H9 (cell line): Measurements from ENCODE around the gene OSBPL10. TPM values are rescaled to one million over a fixed set of nuclear protein-coding genes. Genes with fewer than 3 reads are reported as not detected.
A peak's percentile ranks its signal among the peaks of the same experiment; 100 is the strongest.

Experiments
- DNase-seq: peaks from one replicate; pipeline ENCODE4 v3.0.0-alpha.2; 2017
- H2AFZ ChIP-seq: one replicate; pipeline ENCODE4 v1.6.1; 2013; ENCODE audit warnings: mild to moderate bottlenecking, low read length, control low read depth, moderate library complexity
- H2AK5ac ChIP-seq: 2 replicates; pipeline ENCODE4 v1.6.1; 2013; ENCODE audit warnings: low read length, control low read depth, mixed read lengths; ENCODE audit not compliant: insufficient read length
- H2BK120ac ChIP-seq: one replicate; pipeline ENCODE4 v1.6.1; 2013; ENCODE audit warnings: low read depth, mild to moderate bottlenecking, low read length, control low read depth, inconsistent platforms; ENCODE audit not compliant: poor library complexity, severe bottlenecking
- H2BK12ac ChIP-seq: 2 replicates; pipeline ENCODE4 v1.6.1; 2013; ENCODE audit warnings: low read length, control low read depth, mixed read lengths, low read depth; ENCODE audit not compliant: insufficient read length
- H2BK15ac ChIP-seq: 2 replicates; pipeline ENCODE4 v1.6.1; 2013; ENCODE audit warnings: low read depth, low read length, control low read depth
- H2BK20ac ChIP-seq: one replicate; pipeline ENCODE4 v1.6.1; 2013; ENCODE audit warnings: low read depth, mild to moderate bottlenecking, low read length, control low read depth, inconsistent platforms; ENCODE audit not compliant: poor library complexity, severe bottlenecking
- H2BK5ac ChIP-seq: 2 replicates; pipeline ENCODE4 v1.6.1; 2013; ENCODE audit warnings: low read length, control low read depth, mixed read lengths; ENCODE audit not compliant: insufficient read length
- H3K14ac ChIP-seq: 2 replicates; pipeline ENCODE4 v1.6.1; 2013; ENCODE audit warnings: low read length, control low read depth; ENCODE audit not compliant: insufficient read depth
- H3K18ac ChIP-seq: 2 replicates; pipeline ENCODE4 v1.6.1; 2013; ENCODE audit warnings: low read depth, mild to moderate bottlenecking, mixed read lengths, low read length, control low read depth; ENCODE audit not compliant: insufficient read length
- H3K23ac ChIP-seq: 2 replicates; pipeline ENCODE4 v1.6.1; 2013; ENCODE audit warnings: low read length, control low read depth, mixed read lengths, low read depth; ENCODE audit not compliant: insufficient read length
- H3K23me2 ChIP-seq: 2 replicates; pipeline ENCODE4 v1.6.1; 2013; ENCODE audit warnings: low read depth, mild to moderate bottlenecking, mixed read lengths, low read length, control low read depth; ENCODE audit not compliant: insufficient read length, poor library complexity, severe bottlenecking
- H3K27ac ChIP-seq: 2 replicates; pipeline ENCODE4 v1.5.1; 2013; ENCODE audit warnings: low read length, control low read depth, mixed read lengths, low read depth; ENCODE audit not compliant: insufficient read length
- H3K27me3 ChIP-seq: 2 replicates; pipeline ENCODE4 v1.6.1; 2013; ENCODE audit warnings: low read length, control low read depth, inconsistent platforms; ENCODE audit not compliant: insufficient read depth
- H3K4ac ChIP-seq: 2 replicates; pipeline ENCODE4 v1.6.1; 2013; ENCODE audit warnings: low read depth, mild to moderate bottlenecking, control low read depth, inconsistent platforms, low read length, moderate library complexity
- H3K4me1 ChIP-seq: 2 replicates; pipeline ENCODE4 v1.6.1; 2013; ENCODE audit warnings: low read length, control low read depth, inconsistent platforms; ENCODE audit not compliant: insufficient read depth
- H3K4me2 ChIP-seq: 2 replicates; pipeline ENCODE4 v1.6.1; 2013; ENCODE audit warnings: low read length, control low read depth, mixed read lengths; ENCODE audit not compliant: insufficient read length, insufficient read depth
- H3K56ac ChIP-seq: 2 replicates; pipeline ENCODE4 v1.6.1; 2013; ENCODE audit warnings: low read depth, mild to moderate bottlenecking, mixed read lengths, low read length, control low read depth; ENCODE audit not compliant: insufficient read length
- H3K79me1 ChIP-seq: 2 replicates; pipeline ENCODE4 v1.6.1; 2013; ENCODE audit warnings: low read depth, mild to moderate bottlenecking, moderate library complexity, low read length, control low read depth, inconsistent platforms; ENCODE audit not compliant: insufficient read depth, poor library complexity, severe bottlenecking
- H3K79me2 ChIP-seq: 2 replicates; pipeline ENCODE4 v1.6.1; 2013; ENCODE audit warnings: low read length, control low read depth, inconsistent platforms; ENCODE audit not compliant: insufficient read depth
- H3K9ac ChIP-seq: 2 replicates; pipeline ENCODE4 v1.6.1; 2013; ENCODE audit warnings: low read length, control low read depth, mixed read lengths; ENCODE audit not compliant: insufficient read length; ENCODE audit errors: extremely low read depth
- H3K9me3 ChIP-seq: one replicate; pipeline ENCODE4 v1.6.1; 2013; ENCODE audit warnings: low read depth, low read length, inconsistent platforms; ENCODE audit not compliant: control insufficient read depth
- H3T11ph ChIP-seq: one replicate; pipeline ENCODE4 v1.6.1; 2013; ENCODE audit warnings: mild to moderate bottlenecking, low read length, control low read depth, inconsistent platforms
- H4K20me1 ChIP-seq: one replicate; pipeline ENCODE4 v1.6.1; 2013; ENCODE audit not compliant: control insufficient read depth, insufficient read length, insufficient read depth
- H4K5ac ChIP-seq: 2 replicates; pipeline ENCODE4 v1.6.1; 2013; ENCODE audit warnings: low read depth, mild to moderate bottlenecking, mixed read lengths, low read length, control low read depth; ENCODE audit not compliant: insufficient read length
- H4K8ac ChIP-seq: replicated peaks from 2 replicates; pipeline ENCODE4 v1.6.1; 2013; ENCODE audit warnings: low read length, control low read depth, mixed read lengths, low read depth; ENCODE audit not compliant: insufficient read length
- H4K91ac ChIP-seq: 2 replicates; pipeline ENCODE4 v1.6.1; 2013; ENCODE audit warnings: low read depth, mild to moderate bottlenecking, moderate library complexity, mixed read lengths, low read length, control low read depth; ENCODE audit not compliant: insufficient read length
- H3K27ac Mint-ChIP-seq, 3 experiments: 2 replicates in 2 of 3; 3 replicates in 1 of 3; pipeline ENCODE4 v1.8.0; 2020 to 2021; ENCODE audit warnings: mixed read lengths in 3 of 3, mild to moderate bottlenecking in 1 of 3, moderate library complexity in 1 of 3
- H3K27me3 Mint-ChIP-seq: 2 replicates; pipeline ENCODE4 v1.8.0; 2021; ENCODE audit warnings: low read depth, mild to moderate bottlenecking, moderate library complexity, mixed read lengths
- H3K36me3 Mint-ChIP-seq, 3 experiments: 2 replicates in 2 of 3; 3 replicates in 1 of 3; pipeline ENCODE4 v1.8.0; 2020 to 2021; ENCODE audit warnings: low read depth in 3 of 3, mixed read lengths in 3 of 3; ENCODE audit not compliant: insufficient read depth in 1 of 3
- H3K4me1 Mint-ChIP-seq, 2 experiments: 2 replicates each; pipeline ENCODE4 v1.8.0; 2020; ENCODE audit warnings: mixed read lengths in 2 of 2
- H3K4me3 Mint-ChIP-seq, 2 experiments: 2 replicates in 1 of 2; 3 replicates in 1 of 2; pipeline ENCODE4 v1.8.0; 2020 to 2021; ENCODE audit warnings: mild to moderate bottlenecking in 2 of 2, mixed read lengths in 2 of 2, moderate library complexity in 1 of 2
- H3K9me3 Mint-ChIP-seq, 2 experiments: 2 replicates in 1 of 2; 3 replicates in 1 of 2; pipeline ENCODE4 v1.8.0; 2020; ENCODE audit warnings: mild to moderate bottlenecking in 2 of 2, mixed read lengths in 2 of 2, moderate library complexity in 1 of 2
- CTCF ChIP-seq: fragments of 200-600 bp; sonication (generic); conservative IDR thresholded peaks from 3 replicates; pipeline ENCODE4 v1.8.0; 2021; ENCODE audit warnings: antibody characterized with exemption, mild to moderate bottlenecking
- WGBS: extraction: QIAGEN DNeasy Blood & Tissue Kit; methylation state at CpG from one replicate; pipeline ENCODE4 v1.1.7; 2013; ENCODE audit warnings: missing lambda C conversion rate, low lambda C conversion rate, mixed read lengths; ENCODE audit not compliant: insufficient read length; ENCODE audit errors: extremely low coverage; 5-methylcytosine and 5-hydroxymethylcytosine counted together
- total RNA-seq: library from RNA; stranded (reverse); gene quantifications from 2 replicates; pipeline ENCODE4 v1.2.1, GENCODE V29; 2021

The OSBPL10 gene
- total RNA-seq, 1 experiment from 2014 or later = 42.7 TPM

- Histone ChIP-seq H3K14ac (no peak overlapping the region), H4K91ac (no peak overlapping the region), H3K4me1 (no peaks in the 10 kb centered on the region; the same call in 1 of the 2 replicates), H4K20me1 (no peaks in the 10 kb centered on the region), H4K8ac (no peak overlapping the region), H3K4ac (no peak overlapping the region), H2BK15ac (no peak overlapping the region), H2AFZ (no peak overlapping the region), H2AK5ac (no peak overlapping the region), H2BK20ac (no peak overlapping the region), H3K4me2 (no peak overlapping the region), H3T11ph (no peak overlapping the region), H2BK120ac (no peak overlapping the region), H3K9ac (no peak overlapping the region), H2BK12ac (no peak overlapping the region), H3K56ac (no peak overlapping the region), H3K27me3 (no peaks in the 10 kb centered on the region), H3K9me3 (no peaks in the 10 kb centered on the region), H3K79me1 (no peaks in the 10 kb centered on the region), H3K79me2 (no peaks in the 10 kb centered on the region; the same call in 1 of the 2 replicates), H3K23ac (no peak overlapping the region), H3K23me2 (no peaks in the 10 kb centered on the region), H2BK5ac (no peak overlapping the region), H4K5ac (no peak overlapping the region), H3K27ac (no peak overlapping the region), H3K18ac (no peak overlapping the region)
- no CpG with 5 or more reads among the region's 5 CpGs for WGBS
- Mint-ChIP-seq H3K36me3 (peaks cover 25 to 29% (median 26%) of the 10 kb centered on the region in 3 experiments), H3K4me1 (peaks cover 3 to 5% of the 10 kb centered on the region in 2 experiments; a peak in 3 of 4 replicates), H3K9me3 (peaks cover 7 to 13% of the 10 kb centered on the region in 2 experiments; a peak in 4 of 5 replicates), H3K27ac (no peak overlapping the region), H3K4me3 (no peak overlapping the region), H3K27me3 (no peaks in the 10 kb centered on the region)
- TF ChIP-seq CTCF = peak; percentile 48; the same call in 2 of the 3 replicates
- DNase-seq = no peak
Measured at GRCh38 chr3:31692751-31693150, 288.3 kb downstream of the OSBPL10 start.
